ENCODE results near the gene DNAAF1. TPM values are rescaled to one million over a fixed set of nuclear protein-coding genes. Genes with fewer than 3 reads are reported as not detected.

The DNAAF1 gene
- total and polyA plus RNA-seq, 2 donors (not counting 3 experiments of a cell fraction or from before 2014, with no cell fraction given), result 0.01 TPM; not detected in 1

DNA sequence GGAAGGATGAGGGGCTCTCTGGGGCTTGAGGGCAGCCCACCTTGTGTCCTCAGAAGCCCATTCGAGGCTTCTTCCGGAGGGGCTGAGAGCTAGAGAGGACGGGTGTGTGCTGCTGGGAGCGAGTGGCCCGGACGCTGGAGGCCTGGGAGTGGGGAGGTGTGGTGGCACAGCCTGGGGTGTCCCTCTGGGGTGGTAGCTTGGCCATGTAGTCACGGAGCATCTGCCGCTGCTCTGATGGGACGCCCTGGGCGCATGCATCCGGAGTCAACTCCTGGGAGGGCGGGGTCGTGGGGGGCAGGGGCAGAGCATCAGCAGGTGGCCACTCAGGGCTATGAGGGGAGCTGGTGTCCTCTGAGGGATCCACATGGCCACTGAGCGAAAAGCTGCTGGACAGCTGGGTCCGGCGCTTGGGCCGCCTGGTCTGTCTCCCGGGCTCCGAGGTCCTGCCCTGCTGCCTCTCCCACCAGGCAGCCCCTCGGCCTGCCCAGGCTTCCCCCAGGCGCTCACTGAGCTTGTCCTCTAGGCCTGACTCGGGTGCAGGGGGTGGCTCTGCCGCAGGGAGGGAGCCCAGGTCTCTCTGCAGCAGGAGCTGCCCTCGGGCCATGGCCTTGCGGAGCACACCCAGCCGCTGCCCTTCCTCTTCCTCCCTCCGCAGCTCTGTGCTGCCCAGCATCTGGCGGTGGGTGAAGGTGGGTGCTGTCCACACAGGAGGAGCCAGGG, 33.9 kb downstream of the DNAAF1 start:
- no peak overlapping the region for H3K4me2 ChIP-seq (ENCODE audit: insufficient read depth, low read length)
- H3K27ac ChIP-seq (ENCODE audit: insufficient read depth, low read depth, low read length), result no peak overlapping the region
- intact Hi-C loops (cut with micrococcal nuclease), result loop anchor here (5.0 kb wide), 1 partner anchor 212 kb away; the partner anchor contains the start of gene NECAB2
- DNase-seq (ENCODE audit: low read depth, low spot score), result no peak
- H3K79me2 ChIP-seq (ENCODE audit: control insufficient read depth, insufficient read depth, low read length), result peaks cover 6% of the 10 kb centered on the region
- H3K9me3 ChIP-seq (replicated peaks; ENCODE audit: control insufficient read depth, insufficient read depth, low read length), result no peaks in the 10 kb centered on the region
- no peak overlapping the region for H2AFZ ChIP-seq (ENCODE audit: low read depth, low read length)
- dilution Hi-C loops (cut with MboI; ENCODE audit: extremely low pct_ligation_motif_present, low sequenced_read_pairs), result no loop called here
- CTCF ChIA-PET, result interaction anchor here (1.1 to 2.0 kb wide), 4 partner anchors 8 to 223 kb away, joined by 3 to 12 read pairs (median 6); partner anchors contain the start of gene TAF1C
- H3K4me3 ChIP-seq (replicated peaks in 1 of 3; ENCODE audit: insufficient read depth in 1 of 3, low read depth in 1 of 3, low read length in 3 of 3), result no peak overlapping the region
- POLR2A ChIA-PET, result no interaction called here
- H3K36me3 ChIP-seq (ENCODE audit: control insufficient read depth in 2 of 2, extremely low read depth in 1 of 2, insufficient read depth in 2 of 2, low read length in 2 of 2), result peaks cover 6 to 44% of the 10 kb centered on the region in 2 experiments
- H4K20me1 ChIP-seq (replicated peaks; ENCODE audit: control insufficient read depth, extremely low read depth, insufficient read depth, low read length), result no peaks in the 10 kb centered on the region
- no peak overlapping the region for H3K9ac ChIP-seq (replicated peaks; ENCODE audit: extremely low read depth, insufficient read depth, low read length)
- BruUV-seq (replicated peaks), result no TSS peak
- peaks cover 18% of the 10 kb centered on the region for H3K4me1 ChIP-seq (ENCODE audit: control insufficient read depth, extremely low read depth, insufficient read depth, low read length)
- FAIRE-seq, result no peak
- no peaks in the 10 kb centered on the region for H3K9me1 ChIP-seq (replicated peaks; ENCODE audit: control insufficient read depth, extremely low read depth, insufficient read depth, low read length)
- no peaks in the 10 kb centered on the region for H3K27me3 ChIP-seq (ENCODE audit: control insufficient read depth in 2 of 2, insufficient read depth in 2 of 2, low read length in 2 of 2)
- TF ChIP-seq POLR2AphosphoS5 (IDR thresholded peaks at IDR 0.05; ENCODE audit: insufficient read depth, low read depth, low read length) (no peak), JUN (IDR thresholded peaks at IDR 0.05; ENCODE audit: borderline replicate concordance, insufficient read depth, insufficient read length, low read depth) (no peak), FOS (IDR thresholded peaks at IDR 0.05; ENCODE audit: borderline replicate concordance, insufficient read depth, low read length) (no peak), EZH2 (IDR thresholded peaks at IDR 0.05; ENCODE audit: borderline replicate concordance, low read depth, low read length, severe bottlenecking) (no peak), MYC (IDR thresholded peaks at IDR 0.05; ENCODE audit: low read depth, low read length) (no peak), POLR2A (IDR thresholded peaks at IDR 0.05; ENCODE audit: low read depth, low read length) (no peak), GATA2 (IDR thresholded peaks at IDR 0.05; ENCODE audit: insufficient read depth, insufficient read length, low read depth, low read length) (no peak)
- TF ChIP-seq, protein P1, sequence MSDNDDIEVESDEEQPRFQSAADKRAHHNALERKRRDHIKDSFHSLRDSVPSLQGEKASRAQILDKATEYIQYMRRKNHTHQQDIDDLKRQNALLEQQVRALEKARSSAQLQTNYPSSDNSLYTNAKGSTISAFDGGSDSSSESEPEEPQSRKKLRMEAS (IDR thresholded peaks at IDR 0.05; ENCODE audit: insufficient read depth, insufficient read length), result no peak
- TF ChIP-seq, protein P2, sequence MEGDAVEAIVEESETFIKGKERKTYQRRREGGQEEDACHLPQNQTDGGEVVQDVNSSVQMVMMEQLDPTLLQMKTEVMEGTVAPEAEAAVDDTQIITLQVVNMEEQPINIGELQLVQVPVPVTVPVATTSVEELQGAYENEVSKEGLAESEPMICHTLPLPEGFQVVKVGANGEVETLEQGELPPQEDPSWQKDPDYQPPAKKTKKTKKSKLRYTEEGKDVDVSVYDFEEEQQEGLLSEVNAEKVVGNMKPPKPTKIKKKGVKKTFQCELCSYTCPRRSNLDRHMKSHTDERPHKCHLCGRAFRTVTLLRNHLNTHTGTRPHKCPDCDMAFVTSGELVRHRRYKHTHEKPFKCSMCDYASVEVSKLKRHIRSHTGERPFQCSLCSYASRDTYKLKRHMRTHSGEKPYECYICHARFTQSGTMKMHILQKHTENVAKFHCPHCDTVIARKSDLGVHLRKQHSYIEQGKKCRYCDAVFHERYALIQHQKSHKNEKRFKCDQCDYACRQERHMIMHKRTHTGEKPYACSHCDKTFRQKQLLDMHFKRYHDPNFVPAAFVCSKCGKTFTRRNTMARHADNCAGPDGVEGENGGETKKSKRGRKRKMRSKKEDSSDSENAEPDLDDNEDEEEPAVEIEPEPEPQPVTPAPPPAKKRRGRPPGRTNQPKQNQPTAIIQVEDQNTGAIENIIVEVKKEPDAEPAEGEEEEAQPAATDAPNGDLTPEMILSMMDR (IDR thresholded peaks at IDR 0.05; ENCODE audit: extremely low read depth in 1 of 2, insufficient read depth in 1 of 2, low read depth in 1 of 2, low read length in 2 of 2), result no peak
